D721Med (cell line): ENCODE results near the gene PSMC6.
"Not testable (repeated sequence)": the region's sequence is repeated elsewhere in the genome, so short reads cannot be mapped to it uniquely, and the experiment has no call there.

ENCODE experiments used
- DNase-seq: peaks from one replicate; pipeline ENCODE4 v3.0.0; 2011; ENCODE audit warnings: low spot score; ENCODE audit not compliant: insufficient read length
- FAIRE-seq: peaks from 2 replicates; lab custom pipeline; 2011; peaks lifted over from hg19 to GRCh38; lab: Jason Lieb, UNC
- TF ChIP-seq, protein P1 (sequence below): IDR thresholded peaks from 2 replicates; pipeline ENCODE4 v1.5.1; 2012; ENCODE audit warnings: mild to moderate bottlenecking, control low read depth; ENCODE audit not compliant: insufficient read depth; ENCODE audit errors: missing control alignments

Gene PSMC6

DNA sequence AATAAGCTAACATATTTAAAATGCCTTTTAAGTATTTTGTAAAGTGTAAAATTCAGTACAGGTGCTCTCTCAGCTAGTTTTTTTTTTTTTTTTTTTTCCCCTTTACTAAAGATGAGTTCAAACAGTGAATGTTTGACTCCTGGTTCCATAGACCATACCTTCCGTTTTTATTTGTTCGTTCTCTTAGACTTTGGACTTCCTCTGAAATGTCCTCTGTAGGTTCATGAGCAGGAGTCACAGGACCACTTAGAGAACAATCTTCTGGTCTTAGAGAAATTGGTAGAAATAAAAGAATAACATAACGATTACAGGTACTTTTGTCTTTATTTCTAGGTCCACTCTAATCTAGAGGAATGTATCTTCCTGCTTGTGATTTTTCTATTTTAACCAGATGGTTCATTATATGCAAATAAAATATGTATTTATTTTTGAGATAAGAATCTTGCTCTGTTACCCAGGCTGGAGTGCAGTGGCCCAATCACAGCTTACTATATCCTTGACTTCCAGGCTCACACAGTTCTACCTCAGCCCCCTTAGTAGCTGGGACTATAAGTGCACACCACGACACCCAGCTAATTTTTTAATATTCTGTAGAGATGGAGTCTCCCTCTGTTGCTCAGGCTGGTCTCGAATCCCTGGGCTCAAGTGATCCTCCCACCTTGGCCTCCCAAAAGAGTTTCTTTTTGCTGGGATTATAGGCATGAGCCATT lies 48.8 kb downstream of the PSMC6 start:
- DNase-seq, result no peak
- FAIRE-seq, result no peak

DNA sequence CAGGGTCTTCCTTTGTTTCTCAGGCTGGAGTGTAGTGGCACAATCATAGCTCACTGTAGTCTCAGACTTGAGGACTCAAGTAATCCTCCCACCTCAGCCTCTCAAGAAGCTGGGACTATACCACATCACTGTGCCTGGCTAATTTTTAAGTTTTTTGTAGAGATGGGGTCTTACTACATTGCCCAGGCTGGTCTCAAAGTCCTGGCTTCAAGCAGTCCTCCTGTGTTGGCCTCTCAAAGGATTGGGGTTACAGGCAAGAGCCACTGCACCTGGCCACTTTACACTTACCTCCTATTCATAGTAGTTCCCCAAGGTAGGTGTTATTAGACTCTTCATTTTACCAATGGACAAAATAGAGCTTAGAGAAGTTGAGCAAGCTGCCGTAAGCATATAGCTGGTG lies 52.1 kb downstream of the PSMC6 start:
- FAIRE-seq (no peak), DNase-seq (no peak)
- TF ChIP-seq, protein P1, sequence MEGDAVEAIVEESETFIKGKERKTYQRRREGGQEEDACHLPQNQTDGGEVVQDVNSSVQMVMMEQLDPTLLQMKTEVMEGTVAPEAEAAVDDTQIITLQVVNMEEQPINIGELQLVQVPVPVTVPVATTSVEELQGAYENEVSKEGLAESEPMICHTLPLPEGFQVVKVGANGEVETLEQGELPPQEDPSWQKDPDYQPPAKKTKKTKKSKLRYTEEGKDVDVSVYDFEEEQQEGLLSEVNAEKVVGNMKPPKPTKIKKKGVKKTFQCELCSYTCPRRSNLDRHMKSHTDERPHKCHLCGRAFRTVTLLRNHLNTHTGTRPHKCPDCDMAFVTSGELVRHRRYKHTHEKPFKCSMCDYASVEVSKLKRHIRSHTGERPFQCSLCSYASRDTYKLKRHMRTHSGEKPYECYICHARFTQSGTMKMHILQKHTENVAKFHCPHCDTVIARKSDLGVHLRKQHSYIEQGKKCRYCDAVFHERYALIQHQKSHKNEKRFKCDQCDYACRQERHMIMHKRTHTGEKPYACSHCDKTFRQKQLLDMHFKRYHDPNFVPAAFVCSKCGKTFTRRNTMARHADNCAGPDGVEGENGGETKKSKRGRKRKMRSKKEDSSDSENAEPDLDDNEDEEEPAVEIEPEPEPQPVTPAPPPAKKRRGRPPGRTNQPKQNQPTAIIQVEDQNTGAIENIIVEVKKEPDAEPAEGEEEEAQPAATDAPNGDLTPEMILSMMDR, result no peak

More for the DNA sequence above, 48.8 kb downstream of the PSMC6 start:
- TF ChIP-seq, protein P1, result no peak

DNA sequence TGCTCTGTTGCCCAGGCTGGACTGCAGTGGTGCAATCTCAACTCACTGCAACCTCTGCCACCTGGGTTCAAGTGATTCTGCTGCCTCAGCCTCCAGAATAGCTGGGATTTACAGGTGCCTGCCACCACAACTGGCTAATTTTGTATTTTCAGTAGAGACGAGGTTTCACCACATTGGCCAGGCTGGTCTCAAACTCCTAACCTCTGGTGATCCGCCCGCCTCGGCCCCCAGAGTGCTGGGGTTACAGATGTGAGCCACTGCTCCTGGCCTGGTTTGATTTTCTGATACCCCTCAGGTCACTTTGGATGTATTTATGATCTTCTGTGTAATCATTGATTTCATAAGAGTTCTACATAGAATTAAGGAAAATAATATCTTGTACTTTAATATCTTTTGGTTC lies 55.9 kb downstream of the PSMC6 start:
- FAIRE-seq, DNase-seq: not testable (repeated sequence)

DNA sequence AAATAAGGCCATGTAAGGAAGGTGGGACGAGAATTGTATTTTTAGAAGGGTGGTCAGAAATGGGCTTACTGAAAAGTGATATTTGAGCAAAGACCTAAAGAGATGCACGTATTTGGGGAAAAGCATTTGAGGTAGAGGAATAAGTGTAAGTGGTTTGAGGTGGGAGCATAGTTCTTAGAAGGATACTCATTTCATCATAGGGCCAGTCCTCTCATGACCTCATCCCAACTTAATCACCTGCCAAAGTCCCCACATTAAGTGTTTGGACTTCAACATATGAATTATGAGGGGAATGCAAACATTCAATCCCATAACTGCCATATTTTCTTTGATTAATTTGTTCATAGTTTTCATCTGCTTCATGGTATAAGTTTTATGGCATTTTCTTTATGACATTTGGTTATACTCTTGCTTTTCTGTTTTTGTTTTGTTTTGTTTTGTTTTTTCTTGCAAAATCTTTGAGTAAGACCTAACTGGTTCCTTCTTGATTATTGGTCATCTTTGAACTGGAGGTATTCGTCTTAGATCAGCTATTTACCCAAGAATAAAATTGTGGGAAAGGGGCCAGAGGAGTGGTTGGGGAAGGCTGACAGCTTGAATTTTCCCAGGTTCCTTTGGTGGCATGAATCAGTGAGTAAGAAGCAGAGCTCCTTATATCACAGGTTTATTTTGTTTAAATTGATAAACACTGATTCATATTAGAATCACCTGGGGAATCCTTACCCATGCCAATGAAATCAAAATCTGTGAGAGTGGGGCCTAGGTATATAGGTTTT lies 60.2 kb downstream of the PSMC6 start:
- FAIRE-seq, result no peak
- TF ChIP-seq, protein P1, result no peak
- no peak for DNase-seq

DNA sequence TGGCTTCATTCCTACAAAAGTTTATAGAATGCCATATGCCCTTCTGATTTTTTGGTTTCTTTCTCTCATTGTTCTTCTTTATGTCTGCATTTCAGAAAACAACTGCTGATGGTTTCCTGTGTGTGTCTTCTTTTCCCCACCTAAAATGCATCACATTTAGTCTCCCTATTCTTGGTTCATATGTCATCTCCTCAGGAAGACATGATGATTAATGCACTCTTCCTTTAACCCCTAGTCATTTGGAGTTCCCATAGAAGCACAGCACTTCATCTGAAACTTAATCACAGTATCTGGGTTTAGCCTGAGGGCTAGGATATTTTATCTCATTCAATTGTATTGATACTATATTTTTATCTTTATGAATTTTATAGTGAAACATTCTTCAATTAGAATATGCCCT lies 62.9 kb downstream of the PSMC6 start:
- DNase-seq, result no peak
- FAIRE-seq, result no peak
- TF ChIP-seq, protein P1, result no peak

DNA sequence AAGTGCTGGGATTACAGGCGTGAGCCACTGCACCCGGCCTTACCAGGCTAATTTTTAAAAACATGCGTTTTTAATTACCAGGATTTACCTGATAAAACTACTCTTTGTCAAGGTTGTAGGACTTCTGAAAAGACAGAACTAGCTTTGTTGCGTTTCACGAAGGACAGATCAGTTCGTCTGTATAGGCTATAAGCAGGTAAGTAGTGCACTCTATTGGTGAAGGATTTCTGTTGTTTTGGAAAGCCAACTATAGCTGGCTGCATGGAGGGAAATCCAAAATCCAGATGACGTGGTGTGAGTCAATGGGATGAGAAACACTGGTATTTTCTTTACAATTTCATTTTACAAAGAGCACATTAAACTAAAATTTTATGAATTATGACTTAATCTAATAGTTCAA lies 69.8 kb downstream of the PSMC6 start:
- no peak for DNase-seq
- TF ChIP-seq, protein P1, result no peak
- FAIRE-seq, result no peak
